Measurements from ENCODE around the gene STX19.
A peak's percentile ranks its signal among the peaks of the same experiment; 100 is the strongest.
"Not testable (repeated sequence)": the region's sequence is repeated elsewhere in the genome, so short reads cannot be mapped to it uniquely, and the experiment has no call there.

Gene STX19

DNA sequence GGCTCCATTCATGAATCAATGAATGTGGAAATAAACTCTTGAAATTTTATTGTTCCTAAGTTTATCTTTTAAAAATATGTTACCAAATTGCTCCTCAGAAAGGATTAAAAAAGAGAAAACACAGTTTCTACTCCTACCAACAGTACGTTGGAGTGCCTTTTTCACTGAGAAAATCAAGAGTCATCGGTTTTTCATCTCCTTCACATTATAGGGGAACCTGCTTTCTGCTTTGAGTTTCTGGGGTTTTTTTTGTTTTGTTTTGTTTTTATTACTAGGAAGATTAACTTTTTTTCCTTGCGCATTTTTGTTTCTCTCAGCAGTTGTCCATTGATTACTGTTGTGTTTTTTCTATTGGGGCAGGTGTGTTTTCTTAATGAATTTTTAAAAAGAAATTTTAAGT is 45.0 kb downstream of the STX19 start:
- no peak overlapping the region for H3K27ac ChIP-seq
- no peak overlapping the region for H3K4me3 ChIP-seq
- H3K9ac ChIP-seq = no peak overlapping the region
- H3K27me3 ChIP-seq = no peaks in the 10 kb centered on the region
- TF ChIP-seq Cebpa-rat (IDR thresholded peaks at IDR 0.05) = no peak
- H3K36me3 ChIP-seq = no peaks in the 10 kb centered on the region
- H3K4me1 ChIP-seq = peaks cover 21% of the 10 kb centered on the region
- 0 out of 2 replicates have a peak, but pooled peaks cover 5% of the 10 kb centered on the region for H4K20me1 ChIP-seq
- no peak overlapping the region for H3K4me2 ChIP-seq
- H3K9me3 ChIP-seq = no peaks in the 10 kb centered on the region

DNA sequence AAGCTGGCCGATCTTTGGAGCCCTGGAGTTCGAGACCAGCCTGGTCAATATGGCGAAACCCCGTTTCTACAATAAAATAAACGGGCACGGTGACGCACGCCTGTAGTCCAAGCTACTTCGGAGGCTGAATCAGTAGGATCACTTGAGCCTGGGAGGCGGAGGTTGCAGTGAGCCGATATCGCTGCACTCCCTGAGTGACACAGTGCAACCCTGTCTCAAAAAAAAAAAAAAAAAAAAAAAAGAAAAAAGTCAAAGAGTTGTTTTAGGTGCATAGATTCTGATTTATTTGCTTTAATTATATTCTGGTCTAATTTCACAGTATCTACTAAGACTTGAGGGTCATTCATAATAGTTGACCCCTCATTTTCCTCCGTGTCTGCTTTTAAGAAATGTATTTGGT is 46.7 kb downstream of the STX19 start:
- peak overlapping the region; percentile 88 for H3K4me2 ChIP-seq
- H3K4me3 ChIP-seq = no peak overlapping the region
- peaks cover 21% of the 10 kb centered on the region for H3K4me1 ChIP-seq
- H3K36me3 ChIP-seq = no peaks in the 10 kb centered on the region
- 0 out of 2 replicates have a peak, but pooled peaks cover 5% of the 10 kb centered on the region for H4K20me1 ChIP-seq
- no peaks in the 10 kb centered on the region for H3K9me3 ChIP-seq
- H3K27ac ChIP-seq = no peak overlapping the region
- no peak for TF ChIP-seq Cebpa-rat (IDR thresholded peaks at IDR 0.05)
- 0 out of 2 replicates have a peak overlapping the region, but pooled peaks have one; percentile 10 for H3K9ac ChIP-seq
- H3K27me3 ChIP-seq = no peaks in the 10 kb centered on the region

DNA sequence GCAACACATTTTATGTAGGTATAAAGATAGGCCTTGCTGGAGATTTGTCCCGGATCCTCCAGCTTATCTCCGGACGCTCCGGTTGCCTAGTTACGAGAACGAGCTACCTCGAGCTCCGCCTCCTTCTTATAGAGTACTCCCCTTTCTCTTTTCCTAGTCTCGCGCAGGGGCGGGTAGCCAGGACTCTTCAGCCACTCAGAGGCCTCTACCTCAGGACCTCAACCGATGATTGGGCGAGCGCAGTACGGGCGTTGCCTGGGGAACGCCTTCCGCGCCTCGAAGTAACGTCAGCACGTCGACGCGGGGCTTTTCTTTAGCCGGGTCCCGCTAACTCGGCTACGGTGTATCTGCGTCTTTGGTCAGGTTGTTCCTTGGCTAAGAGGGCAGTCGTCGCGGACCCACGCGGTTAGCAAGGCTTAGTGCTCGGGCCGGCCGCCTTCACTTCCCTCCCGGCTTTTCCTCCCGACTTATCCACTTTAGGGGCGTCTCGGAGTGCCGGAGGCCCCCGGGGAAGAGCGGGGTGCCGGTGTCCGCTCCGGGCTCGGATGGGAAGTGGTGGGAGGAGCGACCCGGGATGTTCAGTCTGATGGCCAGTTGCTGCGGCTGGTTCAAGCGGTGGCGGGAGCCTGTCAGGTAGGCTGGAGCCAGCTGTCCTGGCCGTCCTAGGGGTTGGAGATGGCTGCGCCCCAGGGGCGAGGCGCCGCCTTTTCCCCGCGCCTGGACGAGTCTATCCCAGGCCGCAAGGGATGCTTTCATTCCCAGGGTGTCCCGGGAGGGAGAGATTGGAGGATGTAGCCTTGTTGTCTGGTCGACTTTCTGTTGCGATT is 48.3 kb downstream of the STX19 start, which contains the start of gene ARL13B:
Gene ARL13B (plus strand): TSS at position 306 of the 827 bp plus-strand sequence. CDS start 269 bp downstream, at position 575.
- peak within 1 kb of the TSS; percentile 84 for H3K9ac ChIP-seq
- TF ChIP-seq Cebpa-rat (IDR thresholded peaks at IDR 0.05) = no peak
- H3K27ac ChIP-seq = peak within 1 kb of the TSS; percentile 63
- peak within 1 kb of the TSS; percentile 88 for H3K4me2 ChIP-seq
- H4K20me1 ChIP-seq = 0 out of 2 replicates have a peak, but pooled peaks cover 5% of the 10 kb centered on the region
- no peaks in the 10 kb centered on the region for H3K9me3 ChIP-seq
- H3K36me3 ChIP-seq = no peaks in the 10 kb centered on the region
- H3K27me3 ChIP-seq = no peaks in the 10 kb centered on the region
- H3K4me1 ChIP-seq = peaks cover 21% of the 10 kb centered on the region
- peak within 1 kb of the TSS; percentile 95 for H3K4me3 ChIP-seq

DNA sequence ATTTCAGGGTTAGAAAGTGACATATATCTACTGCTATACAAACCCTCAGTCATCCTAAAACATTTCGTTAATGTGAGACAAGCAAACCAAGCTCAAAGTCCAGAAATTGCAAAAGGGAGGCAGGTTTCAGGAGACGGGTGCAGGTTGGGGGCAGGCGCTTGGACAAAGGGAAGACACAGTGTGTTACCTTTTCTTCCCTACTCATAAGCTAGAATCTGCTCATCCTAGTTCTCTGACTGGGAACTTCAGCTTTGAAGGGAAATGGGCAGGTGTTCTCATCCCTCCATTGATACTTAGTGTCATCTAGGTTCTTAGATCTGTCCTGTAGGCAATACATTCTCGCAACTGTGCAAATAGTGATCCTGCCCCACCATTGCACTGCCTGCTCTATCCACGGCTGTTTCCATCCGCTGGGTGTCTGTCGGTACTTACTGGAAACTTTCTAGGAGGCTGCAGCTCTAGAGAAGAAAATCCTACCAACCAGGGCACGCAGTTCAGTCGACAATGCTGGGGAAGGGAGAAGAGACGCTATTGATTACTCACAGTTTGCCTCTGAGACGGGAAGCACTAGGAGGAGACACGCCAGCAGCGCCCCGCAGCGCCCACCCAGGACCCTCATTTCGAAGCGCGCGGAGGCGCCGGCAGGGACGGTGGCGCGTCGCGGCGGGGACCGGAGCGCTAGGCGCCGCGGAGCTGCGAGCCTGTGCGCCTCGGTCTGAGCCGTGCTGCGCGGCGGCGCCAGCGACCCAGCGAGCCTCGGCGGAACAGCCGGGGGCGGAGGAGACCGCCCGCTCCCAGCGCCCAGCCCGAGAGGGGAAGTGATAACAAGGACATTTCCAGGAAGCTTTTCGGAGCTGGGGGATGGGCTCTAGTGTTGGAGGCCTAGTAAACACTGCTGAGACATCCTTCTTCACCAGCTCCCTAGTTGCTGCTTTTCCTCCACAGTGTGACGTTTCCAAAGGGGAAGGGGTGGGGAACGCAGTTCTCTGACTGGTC is 55.0 kb downstream of the STX19 start, which contains the start of gene PROS1:
Gene PROS1 (minus strand): TSS at position 766 of the 996 bp plus-strand sequence. CDS start 147 bp downstream, at position 619.
- no peak for TF ChIP-seq Cebpa-rat (IDR thresholded peaks at IDR 0.05)
- H3K9ac ChIP-seq = peak within 1 kb of the TSS; percentile 66
- H3K27me3 ChIP-seq = peaks cover 10% of the 10 kb centered on the region; the same call in 1 of the 2 replicates
- H3K36me3 ChIP-seq = no peaks in the 10 kb centered on the region
- peak within 1 kb of the TSS; percentile 52; the same call in 1 of the 2 replicates for H3K27ac ChIP-seq
- peak within 1 kb of the TSS; percentile 87 for H3K4me2 ChIP-seq
- H3K4me1 ChIP-seq = no peaks in the 10 kb centered on the region
- H4K20me1 ChIP-seq = no peaks in the 10 kb centered on the region
- H3K4me3 ChIP-seq = peak within 1 kb of the TSS; percentile 69
- H3K9me3 ChIP-seq = no peaks in the 10 kb centered on the region

DNA sequence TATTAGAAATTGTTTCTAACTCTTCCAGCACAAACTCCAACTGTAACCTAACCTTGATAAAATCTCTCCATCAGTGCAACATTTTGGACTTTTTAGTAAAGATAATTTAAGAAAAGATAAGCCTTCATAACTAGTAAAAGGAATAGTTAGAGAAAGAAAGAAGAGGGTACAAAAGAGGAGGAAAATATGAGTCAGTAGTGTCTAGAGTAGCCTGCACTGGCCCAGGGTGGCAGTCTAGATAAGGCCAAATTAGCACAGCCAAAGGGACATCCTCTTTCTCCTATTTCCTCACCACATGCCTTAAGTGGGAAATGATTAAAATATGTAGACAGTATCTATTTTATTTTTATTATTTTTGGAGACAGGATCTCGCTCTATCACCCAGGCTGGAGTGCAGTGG is 58.4 kb downstream of the STX19 start:
- Histone ChIP-seq H4K20me1 (no peaks in the 10 kb centered on the region), H3K4me3 (no peak overlapping the region), H3K4me1 (no peaks in the 10 kb centered on the region), H3K27ac (no peak overlapping the region), H3K27me3 (peaks cover 10% of the 10 kb centered on the region; the same call in 1 of the 2 replicates), H3K9me3 (no peaks in the 10 kb centered on the region), H3K9ac (no peak overlapping the region), H3K36me3 (no peaks in the 10 kb centered on the region), H3K4me2 (no peak overlapping the region)
- TF ChIP-seq Cebpa-rat (IDR thresholded peaks at IDR 0.05) = no peak

DNA sequence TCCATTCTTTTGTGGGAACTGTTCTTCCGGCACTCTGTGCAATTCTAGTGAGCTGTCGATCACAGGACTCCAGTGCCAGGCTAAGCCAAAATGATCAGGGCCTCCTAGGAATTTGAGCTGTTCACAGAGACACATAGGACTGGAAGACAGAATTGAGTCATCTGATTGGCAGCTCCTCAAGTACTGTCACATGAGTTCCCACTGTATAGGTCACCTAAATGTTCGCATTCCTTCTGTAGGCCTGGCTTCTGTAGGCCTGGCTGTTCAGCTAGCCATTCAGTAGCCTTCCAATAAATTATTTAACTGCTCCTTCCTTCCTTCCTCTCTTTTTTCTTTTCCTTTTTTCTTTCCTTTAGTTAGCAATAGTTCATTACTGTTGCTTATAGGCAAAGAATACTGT is 59.0 kb downstream of the STX19 start:
- Histone ChIP-seq H3K4me3 (no peak overlapping the region), H3K9me3 (no peaks in the 10 kb centered on the region), H3K9ac (no peak overlapping the region), H3K4me1 (no peaks in the 10 kb centered on the region), H3K27me3 (peaks cover 10% of the 10 kb centered on the region; the same call in 1 of the 2 replicates), H3K36me3 (no peaks in the 10 kb centered on the region), H3K27ac (no peak overlapping the region), H4K20me1 (no peaks in the 10 kb centered on the region), H3K4me2 (no peak overlapping the region)
- TF ChIP-seq Cebpa-rat (IDR thresholded peaks at IDR 0.05) = no peak

DNA sequence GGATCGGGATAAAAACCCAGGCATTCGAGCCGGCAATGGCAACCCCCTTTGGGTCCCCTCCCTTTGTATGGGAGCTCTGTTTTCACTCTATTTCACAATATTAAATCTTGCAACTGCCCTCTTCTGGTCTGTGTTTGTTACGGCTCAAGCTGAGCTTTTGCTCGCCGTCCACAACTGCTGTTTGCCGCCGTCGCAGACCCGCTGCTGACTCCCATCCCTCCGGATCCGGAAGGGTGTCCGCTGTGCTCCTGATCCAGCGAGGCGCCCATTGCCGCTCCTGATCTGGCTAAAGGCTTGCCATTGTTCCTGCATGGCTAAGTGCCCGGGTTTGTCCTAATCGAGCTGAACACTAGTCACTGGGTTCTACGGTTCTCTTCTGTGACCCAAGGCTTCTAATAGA is 63.3 kb downstream of the STX19 start:
- not testable (repeated sequence) for H3K4me2 ChIP-seq, H3K27me3 ChIP-seq, H4K20me1 ChIP-seq, H3K4me1 ChIP-seq, H3K36me3 ChIP-seq, H3K9ac ChIP-seq, H3K4me3 ChIP-seq, H3K27ac ChIP-seq, H3K9me3 ChIP-seq
